HG03378 (cell line): ENCODE results near the gene NSMCE1.

Experiments
- ATAC-seq: cut with Tn5 transposase; IDR thresholded peaks from one replicate; pipeline ENCODE4 v1.9.1; 2021; ENCODE audit warnings: mild to moderate bottlenecking, moderate library complexity; ENCODE audit not compliant: unreplicated experiment

NSMCE1 gene

GRCh38 chr16:27232901-27233625 lies 35.5 kb downstream of the NSMCE1 start:
- ATAC-seq: no peak

- ATAC-seq: no peak
Measured at GRCh38 chr16:27232061-27232900, 36.3 kb downstream of the NSMCE1 start.

- ATAC-seq: no peak
Measured at GRCh38 chr16:27231692-27232060, 36.9 kb downstream of the NSMCE1 start.

- ATAC-seq: no peak
Measured at GRCh38 chr16:27230562-27231001, 38.0 kb downstream of the NSMCE1 start.

- ATAC-seq: no peak
Measured at GRCh38 chr16:27229891-27230470, 38.6 kb downstream of the NSMCE1 start.

- ATAC-seq: no peak
Measured at GRCh38 chr16:27228621-27229501, 39.7 kb downstream of the NSMCE1 start.

GRCh38 chr16:27228045-27228444 lies 40.5 kb downstream of the NSMCE1 start:
- no peak for ATAC-seq

- no peak for ATAC-seq
Measured at GRCh38 chr16:27226976-27227705, 41.4 kb downstream of the NSMCE1 start.

GRCh38 chr16:27226476-27226875 lies 42.1 kb downstream of the NSMCE1 start:
- ATAC-seq: no peak

GRCh38 chr16:27225536-27226360 lies 42.8 kb downstream of the NSMCE1 start:
- ATAC-seq: no peak

- no peak for ATAC-seq
Measured at GRCh38 chr16:27224741-27225300, 43.8 kb downstream of the NSMCE1 start.

GRCh38 chr16:27224271-27224737 lies 44.3 kb downstream of the NSMCE1 start:
- ATAC-seq: no peak

GRCh38 chr16:27223701-27224100 lies 44.9 kb downstream of the NSMCE1 start:
- no peak for ATAC-seq

GRCh38 chr16:27223226-27223610 lies 45.4 kb downstream of the NSMCE1 start:
- no peak for ATAC-seq

GRCh38 chr16:27222249-27223225 lies 46.0 kb downstream of the NSMCE1 start:
- ATAC-seq: no peak

GRCh38 chr16:27221576-27222248 lies 46.9 kb downstream of the NSMCE1 start:
- no peak for ATAC-seq

- ATAC-seq: no peak
Measured at GRCh38 chr16:27220991-27221390, 47.6 kb downstream of the NSMCE1 start.
